ENCODE data around the gene KISS1.

The KISS1 gene

DNA sequence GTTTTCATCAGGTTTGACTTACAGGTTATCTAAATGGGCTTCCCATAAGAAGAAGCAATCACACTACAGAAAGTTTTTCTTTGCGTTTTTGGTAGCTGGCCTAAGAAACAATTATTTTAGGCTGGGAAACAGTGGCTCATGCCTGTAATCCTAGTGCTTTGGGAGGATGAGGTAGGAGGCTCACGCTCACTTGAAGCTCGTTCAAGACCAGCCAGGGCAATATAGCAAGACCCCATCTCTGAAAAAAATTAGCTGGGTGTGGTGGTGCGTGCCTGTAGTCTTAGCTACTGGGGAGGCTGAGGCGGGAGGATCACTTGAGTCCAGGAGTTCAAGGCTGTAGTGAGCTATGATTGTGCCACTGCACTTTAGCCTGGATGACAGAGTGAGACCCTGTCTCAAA is 28.6 kb downstream of the KISS1 start:
- TF ChIP-seq, protein P1, sequence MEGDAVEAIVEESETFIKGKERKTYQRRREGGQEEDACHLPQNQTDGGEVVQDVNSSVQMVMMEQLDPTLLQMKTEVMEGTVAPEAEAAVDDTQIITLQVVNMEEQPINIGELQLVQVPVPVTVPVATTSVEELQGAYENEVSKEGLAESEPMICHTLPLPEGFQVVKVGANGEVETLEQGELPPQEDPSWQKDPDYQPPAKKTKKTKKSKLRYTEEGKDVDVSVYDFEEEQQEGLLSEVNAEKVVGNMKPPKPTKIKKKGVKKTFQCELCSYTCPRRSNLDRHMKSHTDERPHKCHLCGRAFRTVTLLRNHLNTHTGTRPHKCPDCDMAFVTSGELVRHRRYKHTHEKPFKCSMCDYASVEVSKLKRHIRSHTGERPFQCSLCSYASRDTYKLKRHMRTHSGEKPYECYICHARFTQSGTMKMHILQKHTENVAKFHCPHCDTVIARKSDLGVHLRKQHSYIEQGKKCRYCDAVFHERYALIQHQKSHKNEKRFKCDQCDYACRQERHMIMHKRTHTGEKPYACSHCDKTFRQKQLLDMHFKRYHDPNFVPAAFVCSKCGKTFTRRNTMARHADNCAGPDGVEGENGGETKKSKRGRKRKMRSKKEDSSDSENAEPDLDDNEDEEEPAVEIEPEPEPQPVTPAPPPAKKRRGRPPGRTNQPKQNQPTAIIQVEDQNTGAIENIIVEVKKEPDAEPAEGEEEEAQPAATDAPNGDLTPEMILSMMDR (IDR thresholded peaks at IDR 0.05; ENCODE audit: low read length) = no peak
- no peak for TF ChIP-seq EZH2 (IDR thresholded peaks at IDR 0.05; ENCODE audit: borderline replicate concordance, low read length)
- no peaks in the 10 kb centered on the region for H3K4me1 ChIP-seq (ENCODE audit: insufficient read depth, low read length, severe bottlenecking)
- H3K27ac ChIP-seq (ENCODE audit: low read depth, low read length, poor library complexity, severe bottlenecking) = no peak overlapping the region
- no peaks in the 10 kb centered on the region for H3K9me2 ChIP-seq (ENCODE audit: low read depth, low read length)
- no peak overlapping the region for H2AFZ ChIP-seq (ENCODE audit: low read length)
- no peak overlapping the region for H3K9ac ChIP-seq (ENCODE audit: low read length)
- H3K27me3 ChIP-seq (ENCODE audit: insufficient read depth, low read length) = no peaks in the 10 kb centered on the region
- no peaks in the 10 kb centered on the region for H3K79me2 ChIP-seq (ENCODE audit: insufficient read depth, low read length)
- no peak overlapping the region for H3K4me2 ChIP-seq (ENCODE audit: low read length)
- H3K36me3 ChIP-seq (ENCODE audit: insufficient read depth, low read length) = no peaks in the 10 kb centered on the region
- H4K20me1 ChIP-seq (ENCODE audit: insufficient read depth, low read length) = no peaks in the 10 kb centered on the region
- H3K4me3 ChIP-seq (ENCODE audit: low read depth, low read length, poor library complexity, severe bottlenecking) = no peak overlapping the region
- no peaks in the 10 kb centered on the region for H3F3A ChIP-seq (ENCODE audit: insufficient read depth, low read length)
- H3K9me3 ChIP-seq (ENCODE audit: low read length) = peaks cover 22% of the 10 kb centered on the region

DNA sequence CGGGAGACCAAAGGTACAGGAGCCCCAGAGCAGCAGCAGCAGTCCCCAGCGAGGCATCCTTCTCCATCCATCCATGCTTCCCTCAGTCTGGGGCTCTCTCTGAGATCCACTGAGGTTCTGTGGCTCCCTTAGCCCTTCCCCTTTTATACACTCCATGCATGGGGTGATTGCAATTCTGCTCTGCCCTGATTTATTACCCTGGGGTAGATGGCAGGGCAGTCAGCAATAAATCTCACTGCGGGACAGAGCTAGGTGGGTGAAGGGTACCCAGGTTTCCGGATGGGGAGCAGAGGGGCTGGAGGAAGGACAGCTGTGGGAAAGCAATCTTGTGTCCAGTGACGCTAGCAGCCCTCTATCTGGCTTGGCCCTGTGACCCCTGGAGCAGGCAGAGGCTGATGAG is 30.1 kb downstream of the KISS1 start, which contains the start of gene REN:
Gene REN, minus strand, starts transcription at position 119 of the 400 bp plus-strand sequence. Its CDS starts 44 bp downstream, at position 75.
- TF ChIP-seq, protein P1 (IDR thresholded peaks at IDR 0.05; ENCODE audit: low read length) = no peak
- TF ChIP-seq EZH2 (IDR thresholded peaks at IDR 0.05; ENCODE audit: borderline replicate concordance, low read length) = no peak
- Histone ChIP-seq H3K36me3 (ENCODE audit: insufficient read depth, low read length) (no peaks in the 10 kb centered on the region), H3K79me2 (ENCODE audit: insufficient read depth, low read length) (no peaks in the 10 kb centered on the region), H2AFZ (ENCODE audit: low read length) (no peak within 1 kb of the TSS), H3K4me1 (ENCODE audit: insufficient read depth, low read length, severe bottlenecking) (no peaks in the 10 kb centered on the region), H3K4me3 (ENCODE audit: low read depth, low read length, poor library complexity, severe bottlenecking) (no peak within 1 kb of the TSS), H4K20me1 (ENCODE audit: insufficient read depth, low read length) (no peaks in the 10 kb centered on the region), H3F3A (ENCODE audit: insufficient read depth, low read length) (no peaks in the 10 kb centered on the region), H3K9me2 (ENCODE audit: low read depth, low read length) (no peaks in the 10 kb centered on the region), H3K9ac (ENCODE audit: low read length) (no peak within 1 kb of the TSS), H3K9me3 (ENCODE audit: low read length) (peaks cover 22% of the 10 kb centered on the region), H3K27ac (ENCODE audit: low read depth, low read length, poor library complexity, severe bottlenecking) (no peak within 1 kb of the TSS), H3K4me2 (ENCODE audit: low read length) (no peak within 1 kb of the TSS), H3K27me3 (ENCODE audit: insufficient read depth, low read length) (no peaks in the 10 kb centered on the region)

DNA sequence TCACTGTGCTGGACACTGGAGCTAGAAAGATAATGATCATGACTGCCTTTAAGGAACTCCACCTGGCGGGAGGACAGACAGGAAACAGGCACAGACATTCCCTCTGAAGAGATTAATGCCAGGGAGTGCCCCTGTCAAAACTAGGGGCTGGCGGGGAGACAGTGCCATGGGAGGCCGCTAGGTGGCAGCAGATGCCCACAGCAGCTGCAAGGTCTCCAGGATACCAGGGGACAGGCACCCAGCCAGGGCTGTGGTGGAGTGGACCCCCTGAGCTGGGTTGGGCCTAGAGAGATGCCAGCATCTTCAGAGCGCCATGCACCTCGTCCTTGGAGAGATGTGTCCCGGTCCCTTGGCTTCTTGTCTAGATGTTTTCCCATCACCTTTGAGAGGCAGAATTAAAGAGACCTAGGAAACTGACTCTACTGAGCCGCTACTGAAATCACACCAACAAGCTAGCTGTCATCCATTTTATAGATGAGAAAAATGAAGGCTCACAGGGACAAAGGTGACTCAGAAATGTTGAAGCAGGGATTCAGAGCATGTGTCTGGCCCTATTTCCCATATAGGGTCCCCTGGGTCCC is 33.7 kb downstream of the KISS1 start:
- H3K9me2 ChIP-seq (ENCODE audit: low read depth, low read length) = no peaks in the 10 kb centered on the region
- H3K36me3 ChIP-seq (ENCODE audit: insufficient read depth, low read length) = no peaks in the 10 kb centered on the region
- H3F3A ChIP-seq (ENCODE audit: insufficient read depth, low read length) = no peaks in the 10 kb centered on the region
- H3K27ac ChIP-seq (ENCODE audit: low read depth, low read length, poor library complexity, severe bottlenecking) = no peak overlapping the region
- no peaks in the 10 kb centered on the region for H3K4me1 ChIP-seq (ENCODE audit: insufficient read depth, low read length, severe bottlenecking)
- 0 out of 2 replicates have a peak, but pooled peaks cover 4% of the 10 kb centered on the region for H3K27me3 ChIP-seq (ENCODE audit: insufficient read depth, low read length)
- TF ChIP-seq EZH2 (IDR thresholded peaks at IDR 0.05; ENCODE audit: borderline replicate concordance, low read length) = no peak
- TF ChIP-seq, protein P1 (IDR thresholded peaks at IDR 0.05; ENCODE audit: low read length) = peak; percentile 95
- no peaks in the 10 kb centered on the region for H4K20me1 ChIP-seq (ENCODE audit: insufficient read depth, low read length)
- H3K9ac ChIP-seq (ENCODE audit: low read length) = no peak overlapping the region
- H3K4me3 ChIP-seq (ENCODE audit: low read depth, low read length, poor library complexity, severe bottlenecking) = no peak overlapping the region
- no peak overlapping the region for H3K4me2 ChIP-seq (ENCODE audit: low read length)
- no peaks in the 10 kb centered on the region for H3K9me3 ChIP-seq (ENCODE audit: low read length)
- H3K79me2 ChIP-seq (ENCODE audit: insufficient read depth, low read length) = no peaks in the 10 kb centered on the region
- H2AFZ ChIP-seq (ENCODE audit: low read length) = no peak overlapping the region

All from OCI-LY1 (cell line).